Measurements from ENCODE around the gene GABARAP.

The GABARAP gene

GRCh38 chr17:7242717-7243452, 636 bp upstream of the GABARAP start:
- no peak for FAIRE-seq
- peak; percentile 89 for DNase-seq (ENCODE audit: insufficient read length, low spot score)
- TF ChIP-seq POLR2A (IDR thresholded peaks at IDR 0.05; ENCODE audit: low read depth, low read length) (peak; percentile 71; the same call in 1 of the 2 replicates), POU2F2 (IDR thresholded peaks at IDR 0.05; ENCODE audit: low read depth, low read length) (peak; percentile 85; the same call in 1 of the 2 replicates), SPI1 (IDR thresholded peaks at IDR 0.05; ENCODE audit: low read depth, low read length) (no peak; the same call in 1 of the 2 replicates), PAX5 (IDR thresholded peaks at IDR 0.05; ENCODE audit: insufficient read depth, low read length, severe bottlenecking) (no peak), POLR2AphosphoS5 (IDR thresholded peaks at IDR 0.05; ENCODE audit: low read depth, low read length) (peak; percentile 85), TAF1 (IDR thresholded peaks at IDR 0.05; ENCODE audit: low read depth, low read length) (no peak)

GRCh38 chr17:7241090-7241733, 1.0 kb downstream of the GABARAP start:
- no peak for DNase-seq (ENCODE audit: insufficient read length, low spot score)
- FAIRE-seq, result peak; percentile 88

GRCh38 chr17:7240375-7240774, 1.9 kb downstream of the GABARAP start:
- TF ChIP-seq TAF1 (IDR thresholded peaks at IDR 0.05; ENCODE audit: low read depth, low read length) (no peak), POLR2A (IDR thresholded peaks at IDR 0.05; ENCODE audit: low read depth, low read length) (no peak), POLR2AphosphoS5 (IDR thresholded peaks at IDR 0.05; ENCODE audit: low read depth, low read length) (no peak), PAX5 (IDR thresholded peaks at IDR 0.05; ENCODE audit: insufficient read depth, low read length, severe bottlenecking) (no peak), SPI1 (IDR thresholded peaks at IDR 0.05; ENCODE audit: low read depth, low read length) (peak; percentile 68)
- peak; percentile 50 for FAIRE-seq
- DNase-seq (ENCODE audit: insufficient read length, low spot score), result no peak

More at GRCh38 chr17:7241090-7241733, 1.0 kb downstream of the GABARAP start:
- TF ChIP-seq POU2F2 (IDR thresholded peaks at IDR 0.05; ENCODE audit: low read depth, low read length) (no peak), POLR2A (IDR thresholded peaks at IDR 0.05; ENCODE audit: low read depth, low read length) (no peak), PAX5 (IDR thresholded peaks at IDR 0.05; ENCODE audit: insufficient read depth, low read length, severe bottlenecking) (no peak), TAF1 (IDR thresholded peaks at IDR 0.05; ENCODE audit: low read depth, low read length) (no peak), POLR2AphosphoS5 (IDR thresholded peaks at IDR 0.05; ENCODE audit: low read depth, low read length) (no peak), SPI1 (IDR thresholded peaks at IDR 0.05; ENCODE audit: low read depth, low read length) (no peak)

GRCh38 chr17:7239091-7240027, 2.9 kb downstream of the GABARAP start, which contains the start of gene PHF23:
PHF23 (minus strand) TSS chr17:7239457; CDS start chr17:7239279, 178 bp downstream.
- peak; percentile 98 for FAIRE-seq
- DNase-seq (ENCODE audit: insufficient read length, low spot score), result peak; percentile 96

GRCh38 chr17:7238420-7239090, 3.7 kb downstream of the GABARAP start:
- DNase-seq (ENCODE audit: insufficient read length, low spot score) (no peak), FAIRE-seq (no peak)
- TF ChIP-seq POU2F2 (IDR thresholded peaks at IDR 0.05; ENCODE audit: low read depth, low read length), result no peak
- TF ChIP-seq PAX5 (IDR thresholded peaks at IDR 0.05; ENCODE audit: insufficient read depth, low read length, severe bottlenecking), result no peak
- 0 out of 2 replicates have a peak, but pooled peaks have one; percentile 11 for TF ChIP-seq TAF1 (IDR thresholded peaks at IDR 0.05; ENCODE audit: low read depth, low read length)
- no peak for TF ChIP-seq SPI1 (IDR thresholded peaks at IDR 0.05; ENCODE audit: low read depth, low read length)

More at GRCh38 chr17:7239091-7240027, 2.9 kb downstream of the GABARAP start, which contains the start of gene PHF23:
- peak; percentile 74 for TF ChIP-seq SPI1 (IDR thresholded peaks at IDR 0.05; ENCODE audit: low read depth, low read length)
- no peak for TF ChIP-seq POLR2AphosphoS5 (IDR thresholded peaks at IDR 0.05; ENCODE audit: low read depth, low read length)

- TF ChIP-seq TAF1 (IDR thresholded peaks at IDR 0.05; ENCODE audit: low read depth, low read length), result no peak
- TF ChIP-seq POLR2AphosphoS5 (IDR thresholded peaks at IDR 0.05; ENCODE audit: low read depth, low read length), result no peak
- no peak for TF ChIP-seq POLR2A (IDR thresholded peaks at IDR 0.05; ENCODE audit: low read depth, low read length)
- TF ChIP-seq PAX5 (IDR thresholded peaks at IDR 0.05; ENCODE audit: insufficient read depth, low read length, severe bottlenecking), result no peak
- no peak for TF ChIP-seq POU2F2 (IDR thresholded peaks at IDR 0.05; ENCODE audit: low read depth, low read length)
- no peak for TF ChIP-seq SPI1 (IDR thresholded peaks at IDR 0.05; ENCODE audit: low read depth, low read length)
- DNase-seq (ENCODE audit: insufficient read length, low spot score) (peak; percentile 71), FAIRE-seq (peak; percentile 41)
Observed at GRCh38 chr17:7237761-7238419, 4.4 kb downstream of the GABARAP start.

- DNase-seq (ENCODE audit: insufficient read length, low spot score) (no peak), FAIRE-seq (no peak)
- TF ChIP-seq TAF1 (IDR thresholded peaks at IDR 0.05; ENCODE audit: low read depth, low read length) (no peak), POLR2A (IDR thresholded peaks at IDR 0.05; ENCODE audit: low read depth, low read length) (no peak), POU2F2 (IDR thresholded peaks at IDR 0.05; ENCODE audit: low read depth, low read length) (no peak), SPI1 (IDR thresholded peaks at IDR 0.05; ENCODE audit: low read depth, low read length) (no peak), POLR2AphosphoS5 (IDR thresholded peaks at IDR 0.05; ENCODE audit: low read depth, low read length) (no peak), PAX5 (IDR thresholded peaks at IDR 0.05; ENCODE audit: insufficient read depth, low read length, severe bottlenecking) (no peak)
Observed at GRCh38 chr17:7237266-7237760, 4.9 kb downstream of the GABARAP start.

- TF ChIP-seq TAF1 (IDR thresholded peaks at IDR 0.05; ENCODE audit: low read depth, low read length), result no peak
- TF ChIP-seq POLR2AphosphoS5 (IDR thresholded peaks at IDR 0.05; ENCODE audit: low read depth, low read length), result no peak
- no peak for TF ChIP-seq POLR2A (IDR thresholded peaks at IDR 0.05; ENCODE audit: low read depth, low read length)
- no peak for TF ChIP-seq POU2F2 (IDR thresholded peaks at IDR 0.05; ENCODE audit: low read depth, low read length)
- no peak for TF ChIP-seq SPI1 (IDR thresholded peaks at IDR 0.05; ENCODE audit: low read depth, low read length)
- no peak for TF ChIP-seq PAX5 (IDR thresholded peaks at IDR 0.05; ENCODE audit: insufficient read depth, low read length, severe bottlenecking)
- DNase-seq (ENCODE audit: insufficient read length, low spot score), result no peak
- no peak for FAIRE-seq
Observed at GRCh38 chr17:7236808-7237207, 5.4 kb downstream of the GABARAP start.

Measured in GM12891 (cell line).